NT2/D1 (cell line): Measurements from ENCODE around the gene ADGRB3.

ENCODE experiments used
- DNase-seq: peaks from one replicate; pipeline ENCODE4 v3.0.0-alpha.2; 2011; ENCODE audit warnings: low read depth, low spot score
- H3K27me3 ChIP-seq: 2 replicates; pipeline ENCODE4 v1.6.0; 2011; ENCODE audit warnings: mild to moderate bottlenecking; ENCODE audit not compliant: insufficient read length, insufficient read depth
- H3K36me3 ChIP-seq: 2 replicates; pipeline ENCODE4 v1.6.1; 2011; ENCODE audit warnings: mild to moderate bottlenecking, low read length, mixed read lengths; ENCODE audit not compliant: insufficient read depth, insufficient read length
- H3K4me1 ChIP-seq: 2 replicates; pipeline ENCODE4 v1.5.1; 2011; ENCODE audit not compliant: insufficient read depth, insufficient read length
- H3K4me3 ChIP-seq: 2 replicates; pipeline ENCODE4 v1.5.1; 2011; ENCODE audit warnings: low read depth; ENCODE audit not compliant: insufficient read length
- H3K9ac ChIP-seq: 2 replicates; pipeline ENCODE4 v1.6.0; 2011; ENCODE audit warnings: low read depth; ENCODE audit not compliant: insufficient read length
- H3K9me3 ChIP-seq: 2 replicates; pipeline ENCODE4 v1.5.1; 2011; ENCODE audit warnings: mild to moderate bottlenecking, low read length; ENCODE audit not compliant: insufficient read depth
- SUZ12 ChIP-seq: IDR thresholded peaks from 2 replicates; pipeline ENCODE4 v1.6.1; 2011; ENCODE audit not compliant: insufficient read length, insufficient read depth; ENCODE audit errors: extremely low read depth
- YY1 ChIP-seq: IDR thresholded peaks from 2 replicates; pipeline ENCODE4 v1.6.1; 2011; ENCODE audit not compliant: insufficient read length, insufficient read depth
- ZNF274 ChIP-seq: IDR thresholded peaks from 2 replicates; pipeline ENCODE4 v1.6.1; 2011; ENCODE audit warnings: mild to moderate bottlenecking, low read depth, low read length

The ADGRB3 gene

DNA sequence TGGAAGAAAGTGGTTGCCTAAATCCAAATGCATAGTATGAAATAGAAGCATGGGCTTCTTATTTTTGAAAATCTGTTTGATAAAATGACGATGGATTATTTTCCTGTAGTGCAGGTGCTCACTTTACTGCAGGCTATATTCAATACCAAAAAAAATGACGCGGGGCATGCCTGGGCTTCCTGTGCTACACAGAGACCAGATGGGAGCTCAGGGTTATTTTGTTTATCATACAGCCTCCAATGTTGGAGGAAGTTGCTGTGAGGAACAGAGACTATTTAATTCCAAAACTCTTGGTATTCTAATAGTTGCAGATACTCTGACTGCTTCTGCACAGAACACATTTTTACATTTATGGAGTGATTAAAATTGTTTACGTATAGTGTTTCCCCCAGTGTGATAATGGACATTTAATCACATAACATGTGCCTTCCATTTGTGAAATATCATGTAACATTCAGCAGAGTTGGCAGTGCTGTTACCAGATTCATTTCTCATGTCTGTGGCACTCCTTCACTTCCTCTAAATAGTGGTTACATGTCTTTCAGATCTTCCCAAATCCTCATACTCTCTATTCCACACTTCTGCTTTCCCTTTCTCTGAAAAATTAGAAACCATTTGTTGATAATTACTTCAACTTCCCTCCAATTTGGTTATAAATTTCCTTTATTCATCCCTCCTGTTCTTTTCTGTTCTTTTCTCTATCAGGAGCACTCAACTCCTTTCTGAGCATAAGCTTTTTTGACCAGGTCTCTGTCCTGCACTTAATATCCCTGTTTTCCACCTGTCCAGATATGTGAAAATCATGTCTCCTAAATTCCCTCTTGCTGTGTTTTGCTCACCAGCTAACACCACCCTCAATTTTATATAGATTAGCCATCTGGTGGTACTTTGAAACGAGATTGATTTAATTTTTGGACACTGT, 121.6 kb downstream of the ADGRB3 start:
- no peaks in the 10 kb centered on the region for H3K4me1 ChIP-seq
- H3K27me3 ChIP-seq: no peaks in the 10 kb centered on the region
- H3K4me3 ChIP-seq: no peak overlapping the region
- no peak overlapping the region for H3K9ac ChIP-seq
- H3K9me3 ChIP-seq: no peaks in the 10 kb centered on the region
- no peaks in the 10 kb centered on the region for H3K36me3 ChIP-seq
- no peak for TF ChIP-seq YY1
- TF ChIP-seq ZNF274: no peak
- no peak for TF ChIP-seq SUZ12
- no peak for DNase-seq

DNA sequence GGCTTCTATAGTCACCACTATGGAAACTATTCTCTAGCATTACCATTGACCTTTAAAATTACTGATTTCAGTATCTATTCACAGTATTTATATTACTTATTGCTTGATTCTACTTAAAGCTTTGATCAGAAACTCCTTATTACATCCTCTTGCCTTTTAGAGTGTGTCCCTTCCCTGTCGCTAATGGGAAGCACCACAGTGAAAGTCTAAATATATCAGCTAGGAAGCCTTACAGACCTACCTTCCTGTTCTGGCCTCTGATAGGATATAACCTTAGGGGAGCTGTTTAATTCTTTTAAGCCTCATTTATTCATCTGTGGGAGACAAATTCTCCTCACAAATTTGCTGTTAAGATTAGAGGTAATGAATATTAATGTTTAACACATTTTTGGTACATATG, 122.7 kb downstream of the ADGRB3 start:
- DNase-seq: no peak

DNA sequence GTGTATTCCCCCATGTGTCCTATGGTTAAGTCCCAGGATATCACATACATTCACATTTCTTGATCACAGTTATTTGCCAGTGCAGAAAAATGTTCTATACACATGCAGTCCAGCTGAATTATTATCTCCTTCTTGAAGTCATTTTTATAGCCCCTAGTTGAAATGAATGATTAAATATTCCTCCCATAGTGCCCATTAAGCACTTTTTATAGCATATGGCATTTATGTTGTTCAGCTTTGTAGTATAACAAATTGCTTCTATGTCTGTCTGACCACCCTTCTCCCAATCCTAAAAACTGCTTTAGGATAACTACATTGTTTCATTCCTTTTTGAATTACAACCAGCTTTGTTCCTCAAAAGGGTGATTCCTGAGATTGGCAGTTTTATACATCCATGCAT, 123.5 kb downstream of the ADGRB3 start:
- no peak for DNase-seq
- H3K27me3 ChIP-seq: no peaks in the 10 kb centered on the region
- H3K4me1 ChIP-seq: no peaks in the 10 kb centered on the region
- TF ChIP-seq YY1 (no peak), SUZ12 (no peak), ZNF274 (no peak)
- no peak overlapping the region for H3K9ac ChIP-seq
- no peaks in the 10 kb centered on the region for H3K36me3 ChIP-seq
- no peaks in the 10 kb centered on the region for H3K9me3 ChIP-seq
- H3K4me3 ChIP-seq: no peak overlapping the region

More for the DNA sequence above, 122.7 kb downstream of the ADGRB3 start:
- no peaks in the 10 kb centered on the region for H3K4me1 ChIP-seq
- H3K9me3 ChIP-seq: no peaks in the 10 kb centered on the region
- no peak overlapping the region for H3K4me3 ChIP-seq
- no peaks in the 10 kb centered on the region for H3K36me3 ChIP-seq
- TF ChIP-seq SUZ12 (no peak), YY1 (no peak), ZNF274 (no peak)
- no peaks in the 10 kb centered on the region for H3K27me3 ChIP-seq
- H3K9ac ChIP-seq: no peak overlapping the region

DNA sequence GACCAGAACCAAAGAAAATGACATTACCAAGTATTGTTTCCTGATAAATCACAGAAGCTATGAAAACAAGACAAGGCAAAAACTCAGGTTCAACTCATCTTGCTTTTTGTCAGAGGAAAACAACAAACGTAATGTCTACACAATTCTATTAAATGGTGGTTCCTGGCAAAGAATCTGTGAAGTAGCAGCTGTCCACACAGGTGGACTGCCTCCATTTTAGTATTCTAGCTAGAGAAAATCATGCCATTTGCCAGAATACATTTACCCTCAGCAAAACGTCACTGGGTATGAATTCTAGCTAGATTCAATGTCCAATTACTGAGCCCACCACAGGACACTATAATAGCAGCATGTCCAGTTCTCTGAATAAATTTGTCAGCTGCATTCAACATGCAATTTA, 125.4 kb downstream of the ADGRB3 start:
- TF ChIP-seq ZNF274 (no peak), YY1 (no peak), SUZ12 (no peak)
- Histone ChIP-seq H3K4me3 (no peak overlapping the region), H3K4me1 (no peaks in the 10 kb centered on the region), H3K27me3 (no peaks in the 10 kb centered on the region), H3K36me3 (no peaks in the 10 kb centered on the region), H3K9me3 (no peaks in the 10 kb centered on the region), H3K9ac (no peak overlapping the region)
- no peak for DNase-seq

DNA sequence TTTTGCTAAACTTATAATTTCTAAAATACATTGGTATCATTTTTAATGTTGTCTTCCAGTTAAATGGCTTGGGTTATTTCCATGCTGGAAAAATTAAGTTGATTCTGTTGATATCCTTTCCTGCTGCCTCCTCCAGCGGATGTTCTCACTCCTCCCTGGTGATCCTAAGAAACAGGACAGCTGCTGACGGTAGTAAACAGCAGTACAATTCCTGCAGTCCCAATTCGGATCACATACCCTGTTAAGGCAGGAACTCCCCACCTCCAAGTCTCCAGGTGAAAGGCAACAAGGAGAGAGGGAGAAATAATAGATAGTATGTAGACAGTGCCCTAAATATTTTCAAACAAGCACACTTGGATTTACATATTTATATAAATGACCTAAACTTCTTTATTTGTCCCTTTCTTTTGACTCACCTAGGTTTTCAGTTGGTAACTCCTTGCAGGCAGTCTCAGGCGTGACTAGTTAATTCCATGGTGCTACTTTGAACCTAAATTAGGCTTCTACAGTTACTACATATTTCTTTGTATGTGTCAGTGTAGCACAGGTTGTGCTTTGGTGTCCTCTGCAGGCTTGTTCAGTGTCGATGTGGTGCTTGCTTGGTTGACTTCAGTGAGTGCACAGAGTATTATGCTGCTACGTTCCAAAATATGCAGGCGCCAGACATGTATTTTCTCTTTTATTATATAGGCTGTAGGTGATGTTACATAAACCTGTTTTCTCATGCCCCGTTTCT, 126.0 kb downstream of the ADGRB3 start:
- Histone ChIP-seq H3K9me3 (no peaks in the 10 kb centered on the region), H3K27me3 (no peaks in the 10 kb centered on the region), H3K4me3 (no peak overlapping the region), H3K36me3 (no peaks in the 10 kb centered on the region), H3K9ac (no peak overlapping the region), H3K4me1 (no peaks in the 10 kb centered on the region)
- DNase-seq: no peak
- TF ChIP-seq ZNF274 (no peak), SUZ12 (no peak), YY1 (no peak)

DNA sequence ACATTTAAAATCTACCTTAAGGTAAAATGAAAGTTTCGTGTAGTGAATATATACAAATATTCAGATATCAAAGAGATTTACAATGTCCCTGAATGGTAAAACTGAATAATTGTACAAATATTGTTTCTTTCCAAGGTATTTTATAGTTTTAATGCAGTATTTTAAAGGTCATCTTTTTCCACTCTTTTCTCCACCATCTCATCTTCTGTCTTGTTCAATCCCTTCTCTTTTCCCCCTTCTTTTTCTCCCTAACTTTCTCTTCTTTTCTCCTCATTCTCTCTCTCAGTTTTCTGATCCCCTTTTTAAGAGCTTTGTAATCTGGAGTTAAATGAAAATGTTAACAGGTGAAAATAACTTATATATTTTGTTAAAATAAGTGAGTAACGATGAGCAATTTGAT, 126.9 kb downstream of the ADGRB3 start:
- no peak for DNase-seq
- Histone ChIP-seq H3K36me3 (no peaks in the 10 kb centered on the region), H3K4me1 (no peaks in the 10 kb centered on the region), H3K9me3 (no peaks in the 10 kb centered on the region), H3K4me3 (no peak overlapping the region), H3K9ac (no peak overlapping the region), H3K27me3 (no peaks in the 10 kb centered on the region)
- TF ChIP-seq ZNF274 (no peak), SUZ12 (no peak), YY1 (no peak)

DNA sequence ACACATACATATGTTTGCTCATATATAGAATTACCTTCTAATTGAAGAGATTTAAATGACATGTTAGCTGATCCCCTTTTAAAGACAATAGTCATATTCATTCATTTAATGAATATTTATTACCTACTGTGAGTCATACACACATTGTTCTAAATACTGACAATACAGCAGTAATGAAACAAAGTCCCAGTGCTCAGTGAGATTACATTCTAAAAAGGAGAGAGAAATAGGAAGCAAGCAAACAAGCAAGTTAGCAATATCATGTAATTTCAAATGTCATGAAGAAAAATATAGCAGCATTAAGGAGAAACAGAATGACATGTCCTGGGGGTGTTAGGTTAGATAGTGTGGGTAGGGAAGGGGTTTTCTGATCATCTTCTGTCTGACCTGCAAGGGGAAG, 136.3 kb downstream of the ADGRB3 start:
- no peak overlapping the region for H3K9ac ChIP-seq
- H3K4me3 ChIP-seq: no peak overlapping the region
- no peak for DNase-seq
- no peak for TF ChIP-seq SUZ12
- TF ChIP-seq ZNF274: no peak
- no peak for TF ChIP-seq YY1
- no peaks in the 10 kb centered on the region for H3K4me1 ChIP-seq
- no peaks in the 10 kb centered on the region for H3K36me3 ChIP-seq
- no peaks in the 10 kb centered on the region for H3K9me3 ChIP-seq
- no peaks in the 10 kb centered on the region for H3K27me3 ChIP-seq
